Liver (tissue), 9 donors: Measurements from ENCODE around the gene LIMA1. TPM values are rescaled to one million over a fixed set of nuclear protein-coding genes. Genes with fewer than 3 reads are reported as not detected.

ENCODE experiments used
- DNase-seq: peaks from one replicate; pipeline ENCODE4 v3.0.0-alpha.2; 2017; ENCODE audit warnings: low spot score
- H3K27ac ChIP-seq, 2 donors: one replicate each; pipeline ENCODE4 v1.7.0; 2013; ENCODE audit warnings: inconsistent platforms in 2 of 2, low read length in 2 of 2, control low read depth in 1 of 2, low read depth in 1 of 2, mild to moderate bottlenecking in 1 of 2
- H3K27me3 ChIP-seq, 4 donors: one replicate each; pipeline versions ENCODE4 v1.6.1 to v1.7.0; 2013; ENCODE audit warnings: low read length in 3 of 4, inconsistent platforms in 1 of 4, mild to moderate bottlenecking in 1 of 4, moderate library complexity in 1 of 4; ENCODE audit not compliant: control insufficient read depth in 4 of 4, insufficient read depth in 4 of 4
- H3K36me3 ChIP-seq, 4 donors: one replicate each; pipeline versions ENCODE4 v1.6.1 to v1.7.0; 2013; ENCODE audit warnings: low read length in 3 of 4, mild to moderate bottlenecking in 3 of 4, low read depth in 1 of 4, moderate library complexity in 1 of 4; ENCODE audit not compliant: control insufficient read depth in 4 of 4, insufficient read depth in 3 of 4
- H3K4me1 ChIP-seq, 4 donors: one replicate each; pipeline versions ENCODE4 v1.6.1 to v1.7.0; 2013; ENCODE audit warnings: low read length in 3 of 4, mild to moderate bottlenecking in 3 of 4, moderate library complexity in 1 of 4; ENCODE audit not compliant: control insufficient read depth in 4 of 4, insufficient read depth in 4 of 4
- H3K4me3 ChIP-seq, 3 donors: one replicate each; pipeline versions ENCODE4 v1.6.1 to v1.7.0; 2013; ENCODE audit warnings: low read length in 3 of 3, control low read depth in 1 of 3, low read depth in 1 of 3, mild to moderate bottlenecking in 1 of 3
- H3K9ac ChIP-seq, 2 donors: one replicate each; pipeline ENCODE4 v1.7.0; 2013; ENCODE audit warnings: low read length in 2 of 2, mild to moderate bottlenecking in 2 of 2, moderate library complexity in 2 of 2, control low read depth in 1 of 2, low read depth in 1 of 2
- H3K9me3 ChIP-seq, 4 donors: one replicate each; pipeline versions ENCODE4 v1.6.1 to v1.7.0; 2013; ENCODE audit warnings: low read length in 3 of 4; ENCODE audit not compliant: control insufficient read depth in 4 of 4
- CTCF ChIP-seq: fragments of 150-350 bp; IDR thresholded peaks from 2 replicates; pipeline ENCODE4 v1.5.1; 2017; ENCODE audit warnings: improper control_type of control experiment, low read depth, low read length; ENCODE audit not compliant: missing input control
- EGR1 ChIP-seq, 2 donors: IDR thresholded peaks; 2 replicates each; pipeline ENCODE4 v1.6.1; 2016 to 2018; ENCODE audit warnings: antibody characterized with exemption in 2 of 2, low read depth in 2 of 2
- FOXA1 ChIP-seq: IDR thresholded peaks from 2 replicates; pipeline ENCODE4 v1.6.1; 2016; ENCODE audit warnings: antibody characterized with exemption
- FOXA2 ChIP-seq: IDR thresholded peaks from 2 replicates; pipeline ENCODE4 v1.6.1; 2016; ENCODE audit warnings: antibody characterized with exemption
- HNF4A ChIP-seq, 2 donors: conservative IDR thresholded peaks; 2 replicates each; pipeline ENCODE4 v1.6.1; 2016; ENCODE audit warnings: antibody characterized with exemption in 2 of 2, mild to moderate bottlenecking in 2 of 2
- JUND ChIP-seq, 2 donors: IDR thresholded peaks; 2 replicates each; pipeline ENCODE4 v1.6.1; 2016; ENCODE audit warnings: antibody characterized with exemption in 2 of 2
- NR2F2 ChIP-seq: IDR thresholded peaks from 2 replicates; pipeline ENCODE4 v1.6.1; 2016; ENCODE audit warnings: antibody characterized with exemption
- RAD21 ChIP-seq, 2 donors: IDR thresholded peaks; 2 replicates each; pipeline ENCODE4 v1.6.1; 2016; ENCODE audit warnings: antibody characterized with exemption in 2 of 2, mild to moderate bottlenecking in 2 of 2
- RXRA ChIP-seq, 2 donors: IDR thresholded peaks; 2 replicates each; pipeline ENCODE4 v1.6.1; 2017 to 2018; ENCODE audit warnings: antibody characterized with exemption in 2 of 2, mild to moderate bottlenecking in 1 of 2
- SP1 ChIP-seq: IDR thresholded peaks from 2 replicates; pipeline ENCODE4 v1.6.1; 2018; ENCODE audit warnings: antibody characterized with exemption, mild to moderate bottlenecking
- TAF1 ChIP-seq: conservative IDR thresholded peaks from 2 replicates; pipeline ENCODE4 v1.6.1; 2016; ENCODE audit warnings: antibody characterized with exemption, mild to moderate bottlenecking
- WGBS: extraction: QIAGEN DNeasy Blood & Tissue Kit; methylation state at CpG from one replicate; pipeline ENCODE4 v1.1.7; 2013; 5-methylcytosine and 5-hydroxymethylcytosine counted together
- polyA plus RNA-seq, 2 donors: library from polyadenylated mRNA; stranded (reverse) in 1 of 2; unstranded in 1 of 2; fragments of 200-250 nt in 1 of 2; fragments of >200 nt in 1 of 2; fragmentation: Nextera tagmentation in 1 of 2; extraction: Ambion mirVana in 1 of 2; gene quantifications; one replicate each; pipeline versions ENCODE4 v1.2.1 to v1.2.3, GENCODE V29; 2013 to 2015
- total RNA-seq, 2 donors: library from RNA; depleted of rRNA; stranded (reverse); fragments of >200 nt; gene quantifications; one replicate each; pipeline ENCODE4 v1.2.3, GENCODE V29; 2014
- TF ChIP-seq, protein P1 (sequence below): IDR thresholded peaks from 2 replicates; pipeline ENCODE4 v1.6.1; 2016; ENCODE audit warnings: antibody characterized with exemption
- TF ChIP-seq, protein P2 (sequence below): IDR thresholded peaks from 2 replicates; pipeline ENCODE4 v1.6.1; 2016; ENCODE audit warnings: antibody characterized with exemption, mild to moderate bottlenecking
- donor health status: healthy.
- donor health status: healthy.
- donor health status: healthy.
- donor health status: healthy.
- donor health status: healthy.

LIMA1 gene
- total and polyA plus RNA-seq, 4 donors = 8.1 to 17.5 (median 13.5) TPM

- TF ChIP-seq, protein P1, sequence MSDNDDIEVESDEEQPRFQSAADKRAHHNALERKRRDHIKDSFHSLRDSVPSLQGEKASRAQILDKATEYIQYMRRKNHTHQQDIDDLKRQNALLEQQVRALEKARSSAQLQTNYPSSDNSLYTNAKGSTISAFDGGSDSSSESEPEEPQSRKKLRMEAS = no peak
- no peak for TF ChIP-seq RXRA (IDR thresholded peaks at IDR 0.05)
Observed at GRCh38 chr12:50243507-50243906, 39.8 kb downstream of the LIMA1 start (continued).

GRCh38 chr12:50242751-50243191 is 40.5 kb downstream of the LIMA1 start:
- Histone ChIP-seq H3K4me1 (peaks cover 0 to 11% (median 3%) of the 10 kb centered on the region in 4 donors), H3K36me3 (peaks cover 0 to 4% (median 0%) of the 10 kb centered on the region in 4 donors), H3K9ac (no peak overlapping the region), H3K27me3 (no peaks in the 10 kb centered on the region), H3K27ac (no peak overlapping the region), H3K9me3 (no peaks in the 10 kb centered on the region), H3K4me3 (no peak overlapping the region)
- 81% methylated on average over 1 of the region's 1 CpG for WGBS
- TF ChIP-seq RAD21 (IDR thresholded peaks at IDR 0.05) (no peak), TAF1 (no peak), NR2F2 (no peak), HNF4A (conservative IDR thresholded peaks at IDR 0.05) (no peak), EGR1 (IDR thresholded peaks at IDR 0.05; ENCODE audit: low read depth in 2 of 2) (no peak), JUND (IDR thresholded peaks at IDR 0.05) (no peak), CTCF (no peak), FOXA1 (no peak)
- TF ChIP-seq, protein P2, sequence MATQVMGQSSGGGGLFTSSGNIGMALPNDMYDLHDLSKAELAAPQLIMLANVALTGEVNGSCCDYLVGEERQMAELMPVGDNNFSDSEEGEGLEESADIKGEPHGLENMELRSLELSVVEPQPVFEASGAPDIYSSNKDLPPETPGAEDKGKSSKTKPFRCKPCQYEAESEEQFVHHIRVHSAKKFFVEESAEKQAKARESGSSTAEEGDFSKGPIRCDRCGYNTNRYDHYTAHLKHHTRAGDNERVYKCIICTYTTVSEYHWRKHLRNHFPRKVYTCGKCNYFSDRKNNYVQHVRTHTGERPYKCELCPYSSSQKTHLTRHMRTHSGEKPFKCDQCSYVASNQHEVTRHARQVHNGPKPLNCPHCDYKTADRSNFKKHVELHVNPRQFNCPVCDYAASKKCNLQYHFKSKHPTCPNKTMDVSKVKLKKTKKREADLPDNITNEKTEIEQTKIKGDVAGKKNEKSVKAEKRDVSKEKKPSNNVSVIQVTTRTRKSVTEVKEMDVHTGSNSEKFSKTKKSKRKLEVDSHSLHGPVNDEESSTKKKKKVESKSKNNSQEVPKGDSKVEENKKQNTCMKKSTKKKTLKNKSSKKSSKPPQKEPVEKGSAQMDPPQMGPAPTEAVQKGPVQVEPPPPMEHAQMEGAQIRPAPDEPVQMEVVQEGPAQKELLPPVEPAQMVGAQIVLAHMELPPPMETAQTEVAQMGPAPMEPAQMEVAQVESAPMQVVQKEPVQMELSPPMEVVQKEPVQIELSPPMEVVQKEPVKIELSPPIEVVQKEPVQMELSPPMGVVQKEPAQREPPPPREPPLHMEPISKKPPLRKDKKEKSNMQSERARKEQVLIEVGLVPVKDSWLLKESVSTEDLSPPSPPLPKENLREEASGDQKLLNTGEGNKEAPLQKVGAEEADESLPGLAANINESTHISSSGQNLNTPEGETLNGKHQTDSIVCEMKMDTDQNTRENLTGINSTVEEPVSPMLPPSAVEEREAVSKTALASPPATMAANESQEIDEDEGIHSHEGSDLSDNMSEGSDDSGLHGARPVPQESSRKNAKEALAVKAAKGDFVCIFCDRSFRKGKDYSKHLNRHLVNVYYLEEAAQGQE = no peak
- TF ChIP-seq, protein P1 = no peak
- DNase-seq = no peak

DNA sequence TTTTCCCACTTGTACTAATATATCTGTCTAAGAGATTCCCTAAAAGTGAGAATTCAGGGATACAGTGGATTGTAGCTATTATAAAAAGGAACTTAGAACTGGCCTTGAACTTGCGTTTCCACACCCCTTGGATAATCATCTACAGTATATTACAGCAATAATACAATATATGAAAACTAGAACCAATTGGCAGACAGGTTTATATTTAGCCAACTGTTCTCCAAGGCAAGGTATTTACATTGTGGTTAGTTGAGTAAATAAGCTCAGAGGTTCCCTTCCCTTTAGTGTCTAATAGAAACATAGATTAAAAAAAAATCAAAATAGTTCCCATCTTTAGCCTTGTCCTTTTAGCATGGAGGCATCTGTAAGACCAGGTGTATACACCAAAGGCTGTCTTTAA is 42.1 kb downstream of the LIMA1 start:
- Histone ChIP-seq H3K9me3 (no peaks in the 10 kb centered on the region), H3K4me1 (peaks cover 0 to 11% (median 3%) of the 10 kb centered on the region in 4 donors), H3K4me3 (no peak overlapping the region), H3K9ac (no peak overlapping the region), H3K27ac (no peak overlapping the region), H3K36me3 (no peaks in the 10 kb centered on the region), H3K27me3 (no peaks in the 10 kb centered on the region)
- WGBS = 62% methylated on average over 1 of the region's 1 CpG
- TF ChIP-seq HNF4A (conservative IDR thresholded peaks at IDR 0.05) (peak in 1 of 2 donors; percentile 21), FOXA2 (peak; percentile 95), SP1 (peak; percentile 21), RAD21 (IDR thresholded peaks at IDR 0.05) (no peak), FOXA1 (peak; percentile 87)
- TF ChIP-seq, protein P2 = no peak
- DNase-seq = no peak
